Measurements from ENCODE around the gene OR8B2.
A peak's percentile ranks its signal among the peaks of the same experiment; 100 is the strongest.

OR8B2 gene

GRCh38 chr11:124346311-124346955 lies 37.9 kb downstream of the OR8B2 start:
- no peak for TF ChIP-seq CTCF (IDR thresholded peaks at IDR 0.05; ENCODE audit: insufficient read depth, low read depth, low read length, missing control alignments)
- DNase-seq (ENCODE audit: low read depth) = peak; percentile 1

GRCh38 chr11:124344346-124344745 lies 40.0 kb downstream of the OR8B2 start:
- no peak overlapping the region for H3K4me3 ChIP-seq (ENCODE audit: low read length)
- no peak for DNase-seq (ENCODE audit: low read depth)
- TF ChIP-seq CTCF (IDR thresholded peaks at IDR 0.05; ENCODE audit: insufficient read depth, low read depth, low read length, missing control alignments) = no peak

More at GRCh38 chr11:124346311-124346955, 37.9 kb downstream of the OR8B2 start:
- no peak overlapping the region for H3K4me3 ChIP-seq (ENCODE audit: low read length)

- TF ChIP-seq CTCF (IDR thresholded peaks at IDR 0.05; ENCODE audit: insufficient read depth, low read depth, low read length, missing control alignments) = no peak
- no peak overlapping the region for H3K4me3 ChIP-seq (ENCODE audit: low read length)
- no peak for DNase-seq (ENCODE audit: low read depth)
Measured at GRCh38 chr11:124340142-124340447, 44.2 kb downstream of the OR8B2 start.

- no peak overlapping the region for H3K4me3 ChIP-seq (ENCODE audit: low read length)
- TF ChIP-seq CTCF (IDR thresholded peaks at IDR 0.05; ENCODE audit: insufficient read depth, low read depth, low read length, missing control alignments) = no peak
- DNase-seq (ENCODE audit: low read depth) = no peak
Measured at GRCh38 chr11:124339396-124340141, 44.7 kb downstream of the OR8B2 start.
